Stimulated activated CD4-positive, alpha-beta T cell treated with anti-CD3 and anti-CD28 coated beads, Interleukin-12 subunit alpha, Interleukin-12 subunit beta, amount 100 ng/mL, for 4 hours (primary cell): ENCODE results near the gene GLYATL2.
A peak's percentile ranks its signal among the peaks of the same experiment; 100 is the strongest.

ENCODE experiments used
- DNase-seq: peaks from one replicate; pipeline ENCODE4 v3.0.0-alpha.2; 2020

The GLYATL2 gene

GRCh38 chr11:58788355-58789023, 56.0 kb downstream of the GLYATL2 start:
- DNase-seq: peak; percentile 1

GRCh38 chr11:58787903-58788302, 56.6 kb downstream of the GLYATL2 start:
- DNase-seq: no peak

- no peak for DNase-seq
Measured at GRCh38 chr11:58786693-58787092, 57.8 kb downstream of the GLYATL2 start.

- DNase-seq: no peak
Measured at GRCh38 chr11:58784995-58785394, 59.5 kb downstream of the GLYATL2 start.
